Measurements from ENCODE around the gene MTMR8.

DNA sequence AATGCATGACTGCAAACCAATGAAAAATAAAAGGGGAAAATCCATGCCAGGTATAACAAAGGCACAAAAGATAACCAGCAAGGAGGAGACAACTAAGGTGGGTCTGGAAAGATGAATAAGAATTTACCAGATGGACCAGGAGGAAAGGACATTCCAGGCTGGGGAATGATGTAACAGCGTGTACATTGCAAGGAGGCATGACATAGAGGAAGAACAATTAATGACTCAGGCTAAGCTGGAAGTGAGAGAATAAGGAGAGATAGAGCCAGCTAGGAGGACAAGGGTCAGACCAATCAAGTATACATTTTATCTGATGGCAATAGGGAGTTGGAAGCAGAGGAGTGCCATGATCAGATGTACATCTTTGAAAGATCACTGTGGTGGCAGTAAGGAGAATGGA lies 57.0 kb downstream of the MTMR8 start:
- TF ChIP-seq FOXM1 (IDR thresholded peaks at IDR 0.05; ENCODE audit: borderline replicate concordance), result no peak
- TF ChIP-seq SUZ12 (IDR thresholded peaks at IDR 0.05), result no peak
- no peak for TF ChIP-seq ELF4 (IDR thresholded peaks at IDR 0.05)
- no peak for TF ChIP-seq SP1 (IDR thresholded peaks at IDR 0.05)
